Heart left ventricle (tissue), 13 donors: ENCODE results near the gene DHRS12.

Experiments
- POLR2A ChIP-seq, 2 donors: fragments of 450-650 bp; IDR thresholded peaks; one replicate each; pipeline ENCODE4 v1.6.1; 2017; ENCODE audit warnings: antibody characterized with exemption in 2 of 2, mild to moderate bottlenecking in 2 of 2, moderate library complexity in 2 of 2
- TF ChIP-seq, protein P1 (sequence below), 12 donors: fragments of 200-600 bp; sonication (generic) in 4 of 12; IDR thresholded peaks; one replicate each; pipeline versions ENCODE4 v1.5.0 to v1.8.0; 2018 to 2022; ENCODE audit warnings: antibody characterized with exemption in 12 of 12, mild to moderate bottlenecking in 5 of 12
- donor health status: ischemic (EF 13 %, LVEDD 7.1; RV severe dilation, severe dysfunction).
- donor health status: DM: no; HTN: yes; CAD: no.
- donor health status: DM: no; HTN: no; CAD: no.
- donor health status: ischemic (EF 25% LVEDD 6.9; RV normal size, moderate dysfunction).
- donor health status: ischemic (EF 25% LVEDD 5.7; RV mildly dilated, moderate dysfunction).
- donor health status: ischemic (EF 35%, LVEDD 5.7; RV mildly dilated, moderate dysfunction).
- donor health status: nonischemic (EF 11% LVEDD 7.7; RV severe dilation, severe dysfunction).
- donor health status: DM: yes; HTN: yes; CAD: no.
- donor health status: PGD.
- donor health status: ischemic (EF 29% LVEDD 5.4; RV normal size, mild dysfunction).
- donor health status: nonischemic (EF 23%, LVEDD 6.1; RV moderate dilation, normal function).

DNA sequence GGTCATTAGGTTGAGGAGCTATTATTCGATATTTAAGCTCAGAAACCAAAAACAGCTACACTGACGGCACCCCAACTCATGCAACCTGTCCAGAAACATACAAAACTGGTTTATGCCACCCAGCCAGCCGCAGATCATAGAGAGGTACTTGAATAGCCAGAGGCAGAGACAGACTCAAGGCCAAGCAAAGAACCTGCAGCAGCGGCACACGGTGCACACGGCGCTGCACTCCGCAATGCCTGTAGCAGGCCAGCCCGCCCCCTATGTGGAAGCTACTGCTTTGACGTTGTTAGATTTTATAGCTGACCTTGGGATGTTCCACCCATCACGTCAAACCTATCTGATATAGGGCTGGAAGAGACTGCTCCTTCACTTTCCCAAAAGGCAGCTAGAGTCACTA is 11.9 kb upstream of the DHRS12 start:
- TF ChIP-seq, protein P1, sequence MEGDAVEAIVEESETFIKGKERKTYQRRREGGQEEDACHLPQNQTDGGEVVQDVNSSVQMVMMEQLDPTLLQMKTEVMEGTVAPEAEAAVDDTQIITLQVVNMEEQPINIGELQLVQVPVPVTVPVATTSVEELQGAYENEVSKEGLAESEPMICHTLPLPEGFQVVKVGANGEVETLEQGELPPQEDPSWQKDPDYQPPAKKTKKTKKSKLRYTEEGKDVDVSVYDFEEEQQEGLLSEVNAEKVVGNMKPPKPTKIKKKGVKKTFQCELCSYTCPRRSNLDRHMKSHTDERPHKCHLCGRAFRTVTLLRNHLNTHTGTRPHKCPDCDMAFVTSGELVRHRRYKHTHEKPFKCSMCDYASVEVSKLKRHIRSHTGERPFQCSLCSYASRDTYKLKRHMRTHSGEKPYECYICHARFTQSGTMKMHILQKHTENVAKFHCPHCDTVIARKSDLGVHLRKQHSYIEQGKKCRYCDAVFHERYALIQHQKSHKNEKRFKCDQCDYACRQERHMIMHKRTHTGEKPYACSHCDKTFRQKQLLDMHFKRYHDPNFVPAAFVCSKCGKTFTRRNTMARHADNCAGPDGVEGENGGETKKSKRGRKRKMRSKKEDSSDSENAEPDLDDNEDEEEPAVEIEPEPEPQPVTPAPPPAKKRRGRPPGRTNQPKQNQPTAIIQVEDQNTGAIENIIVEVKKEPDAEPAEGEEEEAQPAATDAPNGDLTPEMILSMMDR (IDR thresholded peaks at IDR 0.05), result no peak
- TF ChIP-seq POLR2A (IDR thresholded peaks at IDR 0.05), result no peak
